A549 (cell line): ENCODE results near the gene CDH4. TPM values are rescaled to one million over a fixed set of nuclear protein-coding genes. Genes with fewer than 3 reads are reported as not detected.

Experiments
- ATAC-seq, 2 experiments: fragments of 200-7000 bp in 1 of 2; fragments of >200 bp in 1 of 2; cut with Nextera tagmentation in 1 of 2; cut with Tn5 transposase in 1 of 2; 3 replicates each; pipeline versions ENCODE4 v1.8.0 to v1.9.1; 2018 to 2020; ENCODE audit warnings: mild to moderate bottlenecking in 1 of 2, moderate library complexity in 1 of 2
- CTCF ChIA-PET: fragments of 300-600 bp; sonication (Branson Sonifier 250); formaldehyde crosslinking; extraction: SDS; loops from one replicate; lab custom pipeline; 2021; ENCODE audit warnings: antibody characterized with exemption, inconsistent platforms; lab: Yijun Ruan, JAX
- POLR2A ChIA-PET: fragments of 350-600 bp; formaldehyde crosslinking; extraction: SDS; loops from one replicate; lab custom pipeline; 2021; ENCODE audit warnings: antibody characterized with exemption, inconsistent platforms; lab: Yijun Ruan, JAX
- DNase-seq, 2 experiments: peaks; one replicate each; pipeline versions ENCODE4 v3.0.0 to v3.0.0-alpha.2; 2011 to 2016; ENCODE audit warnings: low read depth in 1 of 2, low spot score in 1 of 2
- FAIRE-seq: peaks from 2 replicates; lab custom pipeline; 2011; peaks lifted over from hg19 to GRCh38; lab: Jason Lieb, UNC
- H3K27ac ChIP-seq, 2 experiments: fragments of >200 bp; sonication (Bioruptor Twin); formaldehyde crosslinking; 3 replicates each; pipeline ENCODE4 v1.5.1; 2016 to 2017
- H3K4me1 ChIP-seq: fragments of >200 bp; sonication (Bioruptor Twin); formaldehyde crosslinking; 3 replicates; pipeline ENCODE4 v1.6.1; 2016
- H3K4me2 ChIP-seq: fragments of >200 bp; sonication (Bioruptor Twin); formaldehyde crosslinking; 3 replicates; pipeline ENCODE4 v1.6.1; 2016
- H3K4me3 ChIP-seq: fragments of >200 bp; sonication (Bioruptor Twin); formaldehyde crosslinking; 3 replicates; pipeline ENCODE4 v1.5.1; 2016
- H3K9me3 ChIP-seq: fragments of >200 bp; sonication (Bioruptor Twin); formaldehyde crosslinking; 3 replicates; pipeline ENCODE4 v1.6.1; 2016
- BCL3 ChIP-seq: fragments of >200 bp; sonication (Bioruptor Twin); formaldehyde crosslinking; IDR thresholded peaks from 3 replicates; pipeline ENCODE4 v1.6.1; 2016
- CBX2 ChIP-seq: fragments of 200-600 bp; sonication (generic); IDR thresholded peaks from 2 replicates; pipeline ENCODE4 v1.6.1; 2016; ENCODE audit warnings: low read depth, mild to moderate bottlenecking, borderline replicate concordance
- CHD2 ChIP-seq: fragments of 150-350 bp; IDR thresholded peaks from 2 replicates; pipeline ENCODE4 v1.6.1; 2014; ENCODE audit warnings: low read length; ENCODE audit not compliant: partially characterized antibody
- CHD4 ChIP-seq: fragments of 200-600 bp; sonication (generic); IDR thresholded peaks from 2 replicates; pipeline ENCODE4 v1.6.1; 2016; ENCODE audit warnings: antibody characterized with exemption, mild to moderate bottlenecking, borderline replicate concordance
- E2F6 ChIP-seq: IDR thresholded peaks from 2 replicates; pipeline ENCODE4 v1.6.1; 2012; ENCODE audit warnings: low read depth, borderline replicate concordance
- ELK1 ChIP-seq: fragments of 150-350 bp; IDR thresholded peaks from 2 replicates; pipeline ENCODE4 v1.6.1; 2014; ENCODE audit warnings: low read depth, mild to moderate bottlenecking, low read length
- EP300 ChIP-seq, 2 experiments: fragments of >200 bp; sonication (Bioruptor Twin); formaldehyde crosslinking; IDR thresholded peaks; 2 replicates in 1 of 2; 3 replicates in 1 of 2; pipeline ENCODE4 v1.6.1; 2016 to 2017
- ESRRA ChIP-seq: fragments of 150-350 bp; IDR thresholded peaks from 2 replicates; pipeline ENCODE4 v1.6.1; 2014; ENCODE audit warnings: mild to moderate bottlenecking, low read length, borderline replicate concordance
- HEYL ChIP-seq: fragments of 250-450 bp; sonication (Bioruptor Pico); IDR thresholded peaks from 2 replicates; pipeline ENCODE4 v1.8.0; 2021; ENCODE audit warnings: mild to moderate bottlenecking, moderate library complexity
- HOXB13 ChIP-seq: fragments of 250-450 bp; sonication (Bioruptor Pico); IDR thresholded peaks from 2 replicates; pipeline ENCODE4 v1.5.0; 2020; ENCODE audit warnings: low read depth, mild to moderate bottlenecking, moderate library complexity
- JUNB ChIP-seq: fragments of >200 bp; sonication (Bioruptor Twin); formaldehyde crosslinking; IDR thresholded peaks from 2 replicates; pipeline ENCODE4 v1.6.1; 2016
- KDM5A ChIP-seq: fragments of 200-600 bp; sonication (generic); IDR thresholded peaks from 2 replicates; pipeline ENCODE4 v1.6.1; 2016; ENCODE audit warnings: antibody characterized with exemption, mild to moderate bottlenecking
- MAFK ChIP-seq: fragments of 450-650 bp; IDR thresholded peaks from 2 replicates; pipeline ENCODE4 v1.6.1; 2014; ENCODE audit not compliant: partially characterized antibody
- MAX ChIP-seq: IDR thresholded peaks from 2 replicates; pipeline ENCODE4 v1.6.1; 2012
- MYC ChIP-seq: IDR thresholded peaks from 2 replicates; pipeline ENCODE4 v1.6.1; 2012; ENCODE audit warnings: mild to moderate bottlenecking, inconsistent platforms, low read length, improper control_type of control experiment, borderline replicate concordance
- NFE2L2 ChIP-seq: fragments of 150-350 bp; conservative IDR thresholded peaks from 2 replicates; pipeline ENCODE4 v1.6.1; 2014; ENCODE audit warnings: low read length
- PBX3 ChIP-seq: IDR thresholded peaks from 2 replicates; pipeline ENCODE4 v1.6.1; 2012
- POLR2A ChIP-seq: IDR thresholded peaks from 2 replicates; pipeline ENCODE4 v1.6.1; 2012; ENCODE audit warnings: mild to moderate bottlenecking, low read length
- RARB ChIP-seq: fragments of 250-450 bp; sonication (Bioruptor Pico); IDR thresholded peaks from 2 replicates; pipeline ENCODE4 v1.8.0; 2021; ENCODE audit warnings: mild to moderate bottlenecking, moderate library complexity
- ZC3H11A ChIP-seq: fragments of 450-650 bp; IDR thresholded peaks from 2 replicates; pipeline ENCODE4 v1.6.1; 2014; ENCODE audit warnings: antibody characterized with exemption, mild to moderate bottlenecking
- WGBS: methylation state at CpG from one replicate; pipeline ENCODE4 v1.1.6; 2017; ENCODE audit errors: missing lambda C conversion rate; 5-methylcytosine and 5-hydroxymethylcytosine counted together
- polyA plus RNA-seq, 4 experiments: library from polyadenylated mRNA; depleted of rRNA in 3 of 4; stranded (reverse); fragments of >200 nt; fragmentation: RNase III in 1 of 4; extraction: RNeasy Plus Mini Kit Qiagen cat#74134 plus additional on column Dnase treatment in 1 of 4; gene quantifications; 2 replicates in 3 of 4; 3 replicates in 1 of 4; pipeline ENCODE4 v1.2.3, GENCODE V29; 2011 to 2017

Gene CDH4
- polyA plus RNA-seq, 2 of the 4 experiments (the other 2 are of a cell fraction): 3.4 to 10.3 TPM

- POLR2A ChIA-PET: no interaction called here
- CTCF ChIA-PET: no interaction called here
- H3K4me3 ChIP-seq: no peak overlapping the region
- ATAC-seq (no peak), FAIRE-seq (no peak), DNase-seq (no peak)
- no peak overlapping the region for H3K27ac ChIP-seq
- no peaks in the 10 kb centered on the region for H3K9me3 ChIP-seq
- WGBS: 85% methylated on average over 14 of the region's 14 CpGs
- no peak overlapping the region for H3K4me2 ChIP-seq
- TF ChIP-seq CBX2: no peak
- TF ChIP-seq HEYL: no peak
- no peak for TF ChIP-seq CHD4
- no peak for TF ChIP-seq PBX3
- no peak for TF ChIP-seq RARB
- no peak for TF ChIP-seq ELK1
- TF ChIP-seq POLR2A: no peak
- no peak for TF ChIP-seq CHD2
- no peak for TF ChIP-seq JUNB
- TF ChIP-seq MAFK: no peak
- TF ChIP-seq NFE2L2: no peak
- TF ChIP-seq ZC3H11A: no peak
- TF ChIP-seq ESRRA: no peak
- TF ChIP-seq KDM5A: no peak
- no peak for TF ChIP-seq BCL3
- no peak for TF ChIP-seq MYC
- no peak for TF ChIP-seq HOXB13 (CRISPR knock-in tag)
- TF ChIP-seq MAX: no peak
- TF ChIP-seq, all 56 proteins: peak for 0
- no peaks in the 10 kb centered on the region for H3K4me1 ChIP-seq
Observed at GRCh38 chr20:61935926-61936700, 684.1 kb downstream of the CDH4 start.

GRCh38 chr20:61936701-61937131 is 684.7 kb downstream of the CDH4 start:
- POLR2A ChIA-PET: no interaction called here
- 91% methylated on average over 25 of the region's 29 CpGs for WGBS
- no peak overlapping the region for H3K4me2 ChIP-seq
- no peaks in the 10 kb centered on the region for H3K9me3 ChIP-seq
- no peak overlapping the region for H3K4me3 ChIP-seq
- TF ChIP-seq EP300 (IDR thresholded peaks at IDR 0.05) (no peak), E2F6 (no peak), NFE2L2 (no peak)
- H3K4me1 ChIP-seq: no peaks in the 10 kb centered on the region
- ATAC-seq: no peak
- DNase-seq: no peak
- H3K27ac ChIP-seq: no peak overlapping the region
- no peak for FAIRE-seq
- CTCF ChIA-PET: no interaction called here
